ENCODE data around the gene SERGEF.

Gene SERGEF

GRCh38 chr11:17805873-17806272, 207.0 kb downstream of the SERGEF start:
- H3K4me3 ChIP-seq (ENCODE audit: low read depth, low read length), result no peak overlapping the region
- no peak for TF ChIP-seq CTCF (IDR thresholded peaks at IDR 0.05; ENCODE audit: low read depth, low read length)

GRCh38 chr11:17805043-17805442, 207.8 kb downstream of the SERGEF start:
- TF ChIP-seq CTCF (IDR thresholded peaks at IDR 0.05; ENCODE audit: low read depth, low read length), result no peak
- no peak overlapping the region for H3K4me3 ChIP-seq (ENCODE audit: low read depth, low read length)

GRCh38 chr11:17803754-17804334, 209.0 kb downstream of the SERGEF start:
- no peak for TF ChIP-seq CTCF (IDR thresholded peaks at IDR 0.05; ENCODE audit: low read depth, low read length)
- no peak overlapping the region for H3K4me3 ChIP-seq (ENCODE audit: low read depth, low read length)

GRCh38 chr11:17802491-17802890, 210.4 kb downstream of the SERGEF start:
- TF ChIP-seq CTCF (IDR thresholded peaks at IDR 0.05; ENCODE audit: low read depth, low read length), result no peak

GRCh38 chr11:17801166-17801565, 211.7 kb downstream of the SERGEF start:
- TF ChIP-seq CTCF (IDR thresholded peaks at IDR 0.05; ENCODE audit: low read depth, low read length), result no peak
- no peak overlapping the region for H3K4me3 ChIP-seq (ENCODE audit: low read depth, low read length)

More at GRCh38 chr11:17802491-17802890, 210.4 kb downstream of the SERGEF start:
- H3K4me3 ChIP-seq (ENCODE audit: low read depth, low read length), result no peak overlapping the region

- no peak overlapping the region for H3K4me3 ChIP-seq (ENCODE audit: low read depth, low read length)
- no peak for TF ChIP-seq CTCF (IDR thresholded peaks at IDR 0.05; ENCODE audit: low read depth, low read length)
Observed at GRCh38 chr11:17799147-17799546, 213.7 kb downstream of the SERGEF start.

GRCh38 chr11:17798716-17799115, 214.1 kb downstream of the SERGEF start:
- no peak for TF ChIP-seq CTCF (IDR thresholded peaks at IDR 0.05; ENCODE audit: low read depth, low read length)
- no peak overlapping the region for H3K4me3 ChIP-seq (ENCODE audit: low read depth, low read length)

Measured in WI38 (cell line).